Activated CD4-positive, CD25-positive, alpha-beta regulatory T cell treated with anti-CD3 and anti-CD28 coated beads, Interleukin-2, amount 50 U/mL, for 16 hours (primary cell): ENCODE results near the gene OR51F1.
"Not testable (repeated sequence)": the region's sequence is repeated elsewhere in the genome, so short reads cannot be mapped to it uniquely, and the experiment has no call there.

ENCODE experiments used
- DNase-seq: peaks from one replicate; pipeline ENCODE4 v3.0.0-alpha.2; 2020; ENCODE audit warnings: low read depth, low spot score

The OR51F1 gene, protein sequence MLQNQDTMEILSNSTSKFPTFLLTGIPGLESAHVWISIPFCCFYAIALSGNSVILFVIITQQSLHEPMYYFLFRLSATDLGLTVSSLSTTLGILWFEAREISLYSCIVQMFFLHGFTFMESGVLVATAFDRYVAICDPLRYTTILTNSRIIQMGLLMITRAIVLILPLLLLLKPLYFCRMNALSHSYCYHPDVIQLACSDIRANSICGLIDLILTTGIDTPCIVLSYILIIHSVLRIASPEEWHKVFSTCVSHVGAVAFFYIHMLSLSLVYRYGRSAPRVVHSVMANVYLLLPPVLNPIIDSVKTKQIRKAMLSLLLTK

DNA sequence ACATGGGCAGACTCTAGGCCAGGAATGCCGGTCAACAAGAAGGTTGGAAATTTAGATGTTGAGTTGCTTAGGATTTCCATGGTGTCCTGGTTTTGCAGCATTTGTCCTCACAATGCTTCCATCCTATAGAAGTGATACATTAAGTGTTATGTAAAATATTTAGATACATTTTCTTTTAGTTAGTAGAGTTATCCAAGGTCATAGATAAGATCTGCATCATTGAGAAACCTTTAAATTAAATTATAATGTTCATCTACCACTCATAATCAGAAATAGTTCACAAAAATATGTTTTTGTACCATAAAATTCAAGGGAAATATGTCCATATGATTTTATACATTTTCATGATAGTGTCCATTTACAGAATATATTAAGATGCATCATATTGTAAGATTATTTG lies at the start of gene OR51F1:
Gene OR51F1 (minus strand): TSS at position 101 of the 400 bp plus-strand sequence. CDS start 0 bp downstream, at position 101.
- no peak for DNase-seq

DNA sequence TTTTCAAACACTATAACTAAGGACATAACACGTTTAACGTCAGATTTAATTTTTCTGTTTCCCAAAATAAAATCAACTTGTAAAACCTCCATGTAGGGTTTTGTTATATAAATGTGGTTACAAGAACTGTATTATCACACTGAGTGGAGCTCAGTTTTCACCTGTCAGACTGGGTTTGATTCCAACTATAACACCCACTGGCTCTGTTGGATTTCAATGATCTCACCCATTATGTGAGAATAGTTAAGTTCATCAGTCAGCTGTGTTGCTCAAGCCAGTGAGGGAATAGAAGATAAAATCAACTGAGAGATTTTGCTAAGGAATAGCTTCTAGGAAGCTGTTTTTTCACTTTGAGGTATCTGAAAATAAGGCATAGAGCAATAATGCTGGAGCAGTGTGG lies 39.5 kb upstream of the OR51F1 start:
- no peak for DNase-seq

DNA sequence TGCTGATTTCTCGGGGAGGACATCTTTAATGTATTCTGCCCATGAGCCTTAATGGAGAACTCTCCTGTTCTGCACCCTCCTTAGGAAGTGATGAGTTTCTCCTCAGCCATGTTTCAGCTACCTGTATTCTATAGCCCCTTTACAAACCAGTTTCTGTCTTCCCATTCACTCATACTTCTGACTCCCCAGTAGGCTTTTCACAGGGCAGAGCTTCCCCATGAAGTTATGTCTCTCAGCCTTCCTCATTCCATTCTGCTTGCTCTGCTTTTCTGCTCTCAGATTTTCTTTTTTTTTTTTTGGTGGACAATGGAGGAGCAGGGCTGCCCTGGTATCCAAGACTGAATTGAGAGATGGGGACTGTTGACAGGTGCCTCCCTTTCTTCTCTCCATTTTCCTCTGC lies 38.7 kb upstream of the OR51F1 start:
- DNase-seq, result no peak

DNA sequence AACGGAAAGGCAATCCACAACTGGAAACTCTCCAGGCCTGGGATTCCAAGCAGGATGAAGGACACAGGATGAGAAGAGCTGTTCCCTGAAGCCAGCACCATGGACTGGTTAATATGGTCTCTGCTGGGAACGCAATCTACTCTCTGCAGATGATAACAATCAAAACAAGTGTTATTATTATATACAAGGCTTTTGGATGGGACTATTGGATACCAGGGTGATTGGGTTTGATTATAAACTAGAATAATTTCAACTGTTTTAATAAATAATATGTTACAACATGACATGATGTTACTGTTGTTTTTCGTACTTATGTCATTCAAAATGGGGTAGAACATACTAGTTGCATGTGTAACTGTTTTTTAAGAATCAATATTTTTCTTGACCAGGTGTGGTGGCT lies 34.5 kb upstream of the OR51F1 start, which contains the start of gene OR52R1:
Gene OR52R1 (minus strand): TSS at position 101 of the 400 bp plus-strand sequence. CDS start 0 bp downstream, at position 101.
- no peak for DNase-seq

DNA sequence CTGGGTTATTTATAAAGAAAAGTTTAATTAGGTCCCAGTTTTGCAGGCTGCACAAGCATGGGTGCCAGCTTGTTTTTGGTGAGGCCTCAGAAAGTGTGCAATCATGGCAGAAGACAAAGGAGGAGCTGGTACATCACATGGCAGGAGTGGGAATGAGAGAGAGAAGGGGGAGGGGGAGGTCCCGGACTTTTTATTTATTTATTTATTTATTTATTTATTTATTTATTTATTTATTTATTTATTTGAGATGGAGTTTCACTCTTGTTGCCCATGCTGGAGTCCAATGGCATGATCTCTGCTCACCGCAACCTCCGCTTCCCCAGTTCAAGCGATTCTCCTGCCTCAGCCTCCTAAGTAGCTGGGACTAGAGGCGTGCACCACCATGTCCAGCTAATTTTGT lies 31.6 kb upstream of the OR51F1 start:
- not testable (repeated sequence) for DNase-seq

DNA sequence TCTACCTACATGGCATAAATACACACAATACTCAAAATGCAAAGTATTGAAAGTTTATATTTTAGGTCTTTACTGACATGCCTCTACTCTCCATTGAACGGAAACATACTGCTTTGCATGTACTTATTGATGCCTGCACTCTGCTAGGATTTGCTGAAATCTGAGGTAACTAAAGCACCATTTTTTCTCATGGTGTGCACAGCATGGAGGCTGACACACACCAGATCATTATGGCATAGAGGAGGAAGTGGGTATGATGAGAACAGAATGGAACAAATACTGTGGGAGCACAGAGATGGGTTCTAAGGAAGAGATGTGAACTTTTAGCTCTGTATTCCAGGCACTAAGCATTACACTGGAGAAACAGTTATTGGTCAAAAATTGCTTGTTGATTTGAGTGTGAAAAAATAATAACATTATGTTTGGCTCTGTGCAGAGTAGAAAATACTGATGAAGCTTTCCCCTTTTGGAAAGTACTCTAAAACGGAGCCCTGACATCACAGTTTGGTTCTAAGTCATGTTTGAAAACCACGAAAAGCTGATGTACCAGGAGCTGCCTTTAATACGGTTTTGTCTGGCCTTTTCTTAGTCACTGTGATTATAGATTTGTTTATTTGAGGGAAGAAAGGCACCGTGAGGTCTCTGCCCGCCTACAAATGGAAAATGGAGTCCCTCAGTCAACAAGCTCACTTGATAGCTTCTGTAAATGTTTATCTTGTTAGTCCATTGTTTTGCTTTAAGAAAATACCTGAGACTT lies 28.9 kb upstream of the OR51F1 start:
- no peak for DNase-seq

DNA sequence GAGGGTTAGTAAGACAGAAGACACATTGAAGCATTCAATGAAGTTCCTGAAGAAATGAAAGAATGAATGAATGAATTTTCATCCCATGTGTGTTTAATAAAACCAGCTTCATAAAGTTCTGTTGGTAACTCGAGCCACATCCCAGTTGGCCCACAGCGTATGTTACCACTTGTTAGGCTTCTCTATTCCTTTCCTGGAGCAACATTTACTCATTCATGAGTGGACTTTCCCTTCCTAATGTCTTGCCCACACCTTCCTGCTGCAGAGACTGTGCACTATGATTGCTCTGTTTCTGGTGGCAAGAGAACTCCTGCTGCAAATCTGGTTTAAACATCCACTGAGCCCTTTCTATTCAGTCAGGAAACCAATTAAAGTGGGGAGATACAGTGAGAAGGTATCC lies 27.5 kb upstream of the OR51F1 start:
- no peak for DNase-seq

DNA sequence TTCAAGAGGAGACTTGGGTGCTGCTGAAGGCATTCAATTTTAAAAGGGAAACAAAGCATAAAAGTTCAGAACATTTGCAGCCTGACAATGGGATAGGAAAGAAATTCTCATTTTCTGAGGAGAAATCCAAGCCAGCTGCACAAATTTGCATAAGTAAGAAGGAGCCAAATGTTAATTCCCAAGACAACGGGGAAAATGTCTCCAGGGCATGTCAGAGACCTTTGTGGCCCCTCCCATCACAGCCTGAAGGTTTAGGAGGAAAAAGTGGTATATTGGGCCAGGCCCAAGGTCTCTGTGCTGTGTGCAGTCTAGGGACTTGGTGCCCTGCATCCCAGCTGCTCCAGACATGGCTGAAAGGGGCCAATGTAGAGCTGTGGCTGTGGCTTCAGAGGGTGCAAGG lies 12.7 kb upstream of the OR51F1 start:
- DNase-seq, result no peak

DNA sequence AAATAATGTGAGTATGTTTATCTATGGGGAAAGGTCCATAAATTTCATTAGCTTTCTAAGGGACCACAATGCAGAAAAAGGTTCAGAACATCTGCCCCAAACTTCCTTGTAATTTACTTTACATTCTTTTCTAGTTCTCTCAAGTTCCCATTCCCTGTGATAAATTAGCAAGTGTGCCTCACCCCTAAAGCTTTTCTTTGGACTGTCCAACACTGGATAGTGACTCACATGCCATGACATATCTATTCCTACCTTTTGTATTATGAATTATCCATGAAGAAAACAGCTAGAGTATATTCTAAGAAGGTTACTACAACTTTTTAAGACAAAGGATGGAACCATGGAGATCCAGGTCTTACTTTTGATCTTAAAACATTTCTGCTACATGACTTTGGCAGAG lies 1.6 kb downstream of the OR51F1 start:
- no peak for DNase-seq

DNA sequence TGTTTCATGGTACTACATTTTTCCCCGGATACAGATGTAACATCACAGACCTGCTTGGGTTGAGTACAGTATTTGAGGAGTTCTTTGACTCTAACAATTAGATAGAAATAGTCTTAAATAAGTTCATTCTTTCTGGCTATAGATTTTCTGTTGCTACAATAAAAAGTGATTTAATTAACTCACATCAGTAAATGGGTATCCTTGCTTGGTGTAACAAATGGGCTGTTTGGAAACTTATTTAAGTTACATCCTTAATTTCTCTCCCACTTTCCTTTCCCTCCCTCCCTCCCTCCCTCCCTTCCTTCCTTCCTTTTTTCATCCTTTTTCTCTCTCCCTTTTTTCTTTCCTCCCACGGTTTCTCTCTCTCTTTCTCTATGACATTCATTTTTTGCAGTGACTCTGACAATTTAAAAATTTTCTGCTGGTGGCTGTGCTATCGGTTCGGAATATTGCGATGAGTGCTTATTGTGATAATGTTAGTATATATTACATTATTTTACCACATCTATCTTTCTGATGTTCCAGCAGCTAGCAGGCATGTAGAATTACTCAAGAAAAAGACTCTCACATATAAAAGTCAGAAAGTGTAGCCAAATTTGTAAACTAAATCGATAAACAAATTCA lies 3.2 kb downstream of the OR51F1 start:
- DNase-seq, result no peak

DNA sequence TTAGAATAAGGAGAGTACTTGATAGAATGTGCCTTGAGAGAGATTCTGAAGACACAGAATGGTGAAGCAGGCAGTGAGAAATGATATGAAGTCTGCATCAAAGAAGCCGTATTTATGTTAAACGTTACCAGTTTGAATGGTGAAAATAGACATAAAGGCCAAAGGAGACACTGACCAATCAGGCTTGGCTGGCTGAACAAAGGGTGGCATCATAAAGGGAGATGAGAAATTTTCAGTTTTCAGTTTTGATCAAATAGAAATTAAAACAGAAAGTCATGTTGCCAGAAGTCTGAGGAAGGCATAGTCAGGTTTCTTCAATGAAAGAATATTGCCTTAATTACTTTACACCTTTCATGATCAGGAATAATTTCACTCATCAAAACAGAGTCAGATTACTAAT lies 6.6 kb downstream of the OR51F1 start:
- no peak for DNase-seq

DNA sequence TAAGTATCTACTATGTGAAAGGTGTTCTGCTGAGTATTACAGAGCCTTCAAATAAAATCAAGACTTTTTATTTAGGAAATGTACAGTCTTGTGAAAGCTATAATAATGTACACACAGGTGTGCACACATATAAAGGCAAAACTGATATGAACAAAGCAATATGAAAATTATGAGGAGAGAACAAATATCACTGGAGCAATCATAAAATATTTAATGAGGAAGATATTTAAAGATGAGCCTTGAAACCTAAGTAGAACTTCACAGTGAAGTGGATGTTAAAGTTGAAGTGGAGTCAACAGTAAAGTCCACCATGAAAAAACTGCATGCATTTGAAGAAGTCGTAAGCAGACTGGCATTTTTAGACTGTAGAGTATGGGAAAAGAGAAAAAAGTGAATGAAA lies 18.5 kb downstream of the OR51F1 start:
- DNase-seq, result no peak

DNA sequence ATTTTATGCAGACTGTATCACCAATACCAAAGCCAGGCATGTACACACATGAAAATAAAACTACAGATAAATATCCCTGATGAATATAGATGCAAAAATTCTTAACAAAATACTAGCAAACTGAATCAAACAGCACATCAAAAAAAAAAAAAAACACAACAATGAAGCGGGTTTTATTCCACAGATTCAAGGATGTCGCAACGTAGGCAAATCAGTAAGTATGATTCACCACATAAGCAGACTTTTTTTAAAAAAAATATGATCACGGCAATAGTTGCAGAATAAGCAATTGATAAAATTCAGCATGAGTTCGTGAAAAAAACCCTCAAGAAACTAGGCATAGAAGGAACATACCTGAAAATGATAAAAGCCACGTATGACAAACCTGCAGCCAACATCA lies 21.3 kb downstream of the OR51F1 start:
- DNase-seq, result no peak

DNA sequence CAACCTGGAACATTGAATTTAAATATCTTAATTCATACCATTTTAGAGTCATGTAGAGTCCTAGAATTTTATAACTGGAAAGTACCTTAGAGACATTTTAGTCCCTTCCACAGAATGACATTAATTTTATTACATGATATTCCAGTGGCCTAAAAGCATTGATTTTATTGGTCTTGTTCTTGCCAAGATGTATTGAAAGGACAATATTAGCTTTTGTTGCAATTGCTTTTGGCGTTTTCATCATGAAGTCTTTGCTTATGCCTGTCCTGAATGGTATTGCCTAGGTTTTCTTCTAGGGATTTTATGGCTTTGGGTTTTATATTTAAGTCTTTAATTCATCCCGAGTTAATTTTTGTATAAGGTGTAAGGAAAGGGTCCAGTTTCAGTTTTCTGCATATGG lies 29.0 kb downstream of the OR51F1 start:
- DNase-seq, result no peak

DNA sequence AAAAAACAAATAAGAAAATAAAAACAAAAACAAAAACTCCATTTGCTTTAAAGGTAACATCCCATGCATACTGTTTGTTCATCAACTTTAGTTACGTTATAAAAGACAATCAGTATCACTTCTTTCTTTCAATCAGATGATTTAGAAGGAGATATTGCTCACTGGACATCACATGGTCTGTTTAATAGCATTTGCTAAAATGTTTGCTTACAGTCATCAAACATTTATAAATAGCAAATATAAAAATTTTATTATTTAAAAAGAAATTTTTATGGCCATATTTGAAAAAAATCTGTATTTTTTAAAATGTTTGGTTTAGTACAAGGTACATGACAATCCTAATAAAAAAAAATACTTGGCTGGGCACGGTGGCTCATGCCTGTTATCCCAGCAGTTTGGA lies 42.6 kb downstream of the OR51F1 start:
- no peak for DNase-seq

DNA sequence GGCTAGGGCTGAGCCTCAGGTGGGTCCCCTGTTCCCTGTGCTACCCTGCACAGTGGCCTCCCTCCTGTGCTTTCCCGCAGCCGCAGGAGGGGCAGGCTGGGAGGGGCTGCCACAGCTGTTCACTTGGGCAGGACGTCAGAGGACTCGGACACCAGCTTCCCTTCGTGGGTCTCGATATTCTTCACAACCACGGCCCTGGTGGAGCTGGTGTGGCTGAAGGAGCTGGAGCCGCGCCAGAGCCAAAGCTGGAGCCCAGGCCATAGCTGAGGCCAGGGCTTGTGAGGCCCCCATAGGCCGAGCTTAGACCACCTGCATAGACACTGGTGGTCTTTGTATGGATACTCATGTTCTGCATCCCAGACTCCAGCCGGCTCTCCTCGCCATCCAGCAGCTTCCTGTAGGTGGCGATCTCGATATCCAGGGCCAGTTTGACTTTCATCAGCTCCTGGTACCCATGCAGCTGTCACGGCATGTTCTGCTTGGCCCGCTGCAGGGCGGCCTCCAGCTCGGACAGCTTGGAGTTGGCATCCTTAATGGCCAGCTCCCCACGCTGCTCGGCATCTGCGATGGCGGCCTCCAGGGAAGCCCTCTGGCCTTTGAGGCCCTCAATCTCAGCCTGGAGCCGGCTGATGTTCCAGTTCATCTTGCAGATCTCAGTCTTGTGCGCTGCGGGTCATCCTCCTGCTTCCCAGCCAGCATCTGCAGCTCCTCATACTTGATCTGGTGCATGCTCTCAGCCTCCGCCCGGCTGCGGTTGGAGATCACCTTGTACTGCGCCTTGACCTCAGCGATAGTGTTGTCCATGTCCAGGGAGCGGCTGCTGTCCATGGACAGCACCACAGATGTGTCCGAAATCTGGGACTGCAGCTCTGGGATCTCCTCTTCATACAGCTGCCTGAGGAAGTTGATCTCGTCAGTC lies 46.9 kb downstream of the OR51F1 start:
- DNase-seq, result not testable (repeated sequence)
